AG04450 (cell line): ENCODE measurements around the gene NSD1. TPM values are rescaled to one million over a fixed set of nuclear protein-coding genes. Genes with fewer than 3 reads are reported as not detected.

ENCODE experiments used
- CTCF ChIA-PET: fragments of 300-600, 350-600 bp; formaldehyde crosslinking; extraction: SDS; loops from one replicate; lab custom pipeline; 2022; ENCODE audit warnings: antibody characterized with exemption, inconsistent platforms; lab: Charles Lee
- POLR2A ChIA-PET: fragments of 350-600 bp; formaldehyde crosslinking; extraction: SDS; loops from one replicate; lab custom pipeline; 2021; ENCODE audit warnings: antibody characterized with exemption, inconsistent platforms; lab: Yijun Ruan, JAX
- DNase-seq: peaks from one replicate; pipeline ENCODE4 v3.0.0-alpha.2; 2011; ENCODE audit warnings: low read depth, low spot score
- H3K27ac ChIP-seq: one replicate; pipeline ENCODE4 v1.5.1; 2012; ENCODE audit warnings: low read depth, low read length, control low read depth
- H3K27me3 ChIP-seq: one replicate; pipeline ENCODE4 v1.6.0; 2012; ENCODE audit warnings: low read length; ENCODE audit not compliant: control insufficient read depth, insufficient read depth
- H3K4me3 ChIP-seq: 2 replicates; pipeline ENCODE4 v1.5.1; 2011; ENCODE audit warnings: mild to moderate bottlenecking, low read depth, low read length, control low read depth
- H3K9me3 ChIP-seq: 2 replicates; pipeline ENCODE4 v1.5.1; 2012; ENCODE audit warnings: low read length; ENCODE audit not compliant: control insufficient read depth, insufficient read depth
- polyA plus RNA-seq: library from polyadenylated mRNA; depleted of rRNA; stranded (reverse); fragments of >200 nt; gene quantifications from 2 replicates; pipeline ENCODE4 v1.2.3, GENCODE V29; 2011
- TF ChIP-seq, protein P1 (sequence below): IDR thresholded peaks from 2 replicates; pipeline ENCODE4 v1.5.1; 2011; ENCODE audit warnings: low read depth, low read length, control low read depth, inconsistent platforms

Gene NSD1
- polyA plus RNA-seq, 1 experiment, result 33.4 TPM

DNA sequence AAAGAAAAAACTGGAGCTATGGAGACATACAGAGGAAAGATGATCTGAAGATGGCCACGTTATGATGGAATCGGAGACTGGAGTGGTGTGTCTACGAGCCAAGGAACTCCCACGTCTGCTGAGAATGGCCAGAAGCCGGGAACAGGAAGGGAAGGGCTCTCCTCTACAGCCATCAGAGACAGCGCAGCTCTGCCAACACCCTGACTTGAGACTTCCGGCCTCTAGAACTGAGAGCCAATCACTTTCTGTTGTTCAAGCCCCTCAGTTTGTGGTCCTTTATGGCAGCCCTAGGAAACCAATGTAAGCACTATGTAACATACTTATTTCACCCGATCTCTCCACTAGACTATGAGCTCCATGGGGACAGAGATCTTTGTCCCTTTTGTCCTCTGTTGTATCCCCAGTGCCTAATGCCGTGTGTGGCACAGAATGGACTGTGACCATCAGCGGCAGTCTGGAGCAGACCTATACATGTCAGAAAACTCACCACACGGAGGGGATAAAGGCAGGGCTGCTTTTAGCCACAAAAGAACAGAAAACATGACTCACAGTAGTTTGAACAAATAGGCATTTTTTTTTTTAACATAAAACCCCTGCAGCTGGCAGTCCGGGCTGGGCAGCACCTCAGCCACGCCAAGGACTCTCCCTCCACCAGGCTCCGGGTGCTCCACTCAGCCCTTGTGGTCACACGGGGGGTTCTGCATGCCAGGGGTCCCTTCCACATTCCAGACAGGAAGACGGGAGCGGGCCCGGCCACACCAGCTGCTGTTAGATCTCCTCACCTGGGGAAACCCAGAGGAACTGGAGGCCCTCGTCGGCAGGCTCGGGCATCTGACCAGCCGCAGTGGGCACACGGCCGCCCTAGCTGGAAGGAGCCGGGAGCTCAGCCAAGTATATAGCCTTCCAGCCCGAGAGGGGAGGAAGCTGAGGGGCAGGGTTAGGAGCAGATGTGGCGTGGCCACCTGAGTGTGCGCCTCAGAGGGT lies 194.3 kb downstream of the NSD1 start:
- POLR2A ChIA-PET, result no interaction called here
- H3K27ac ChIP-seq, result no peak overlapping the region
- CTCF ChIA-PET, result interaction anchor here (0.6 to 2.2 kb wide), 5 partner anchors 9 to 164 kb away, joined by 3 to 11 read pairs (median 3); no protein-coding TSS in a partner anchor
- H3K4me3 ChIP-seq, result no peak overlapping the region
- TF ChIP-seq, protein P1, sequence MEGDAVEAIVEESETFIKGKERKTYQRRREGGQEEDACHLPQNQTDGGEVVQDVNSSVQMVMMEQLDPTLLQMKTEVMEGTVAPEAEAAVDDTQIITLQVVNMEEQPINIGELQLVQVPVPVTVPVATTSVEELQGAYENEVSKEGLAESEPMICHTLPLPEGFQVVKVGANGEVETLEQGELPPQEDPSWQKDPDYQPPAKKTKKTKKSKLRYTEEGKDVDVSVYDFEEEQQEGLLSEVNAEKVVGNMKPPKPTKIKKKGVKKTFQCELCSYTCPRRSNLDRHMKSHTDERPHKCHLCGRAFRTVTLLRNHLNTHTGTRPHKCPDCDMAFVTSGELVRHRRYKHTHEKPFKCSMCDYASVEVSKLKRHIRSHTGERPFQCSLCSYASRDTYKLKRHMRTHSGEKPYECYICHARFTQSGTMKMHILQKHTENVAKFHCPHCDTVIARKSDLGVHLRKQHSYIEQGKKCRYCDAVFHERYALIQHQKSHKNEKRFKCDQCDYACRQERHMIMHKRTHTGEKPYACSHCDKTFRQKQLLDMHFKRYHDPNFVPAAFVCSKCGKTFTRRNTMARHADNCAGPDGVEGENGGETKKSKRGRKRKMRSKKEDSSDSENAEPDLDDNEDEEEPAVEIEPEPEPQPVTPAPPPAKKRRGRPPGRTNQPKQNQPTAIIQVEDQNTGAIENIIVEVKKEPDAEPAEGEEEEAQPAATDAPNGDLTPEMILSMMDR, result no peak
- no peak for DNase-seq
- H3K9me3 ChIP-seq, result peaks cover 3% of the 10 kb centered on the region; the same call in 1 of the 2 replicates
- no peaks in the 10 kb centered on the region for H3K27me3 ChIP-seq

DNA sequence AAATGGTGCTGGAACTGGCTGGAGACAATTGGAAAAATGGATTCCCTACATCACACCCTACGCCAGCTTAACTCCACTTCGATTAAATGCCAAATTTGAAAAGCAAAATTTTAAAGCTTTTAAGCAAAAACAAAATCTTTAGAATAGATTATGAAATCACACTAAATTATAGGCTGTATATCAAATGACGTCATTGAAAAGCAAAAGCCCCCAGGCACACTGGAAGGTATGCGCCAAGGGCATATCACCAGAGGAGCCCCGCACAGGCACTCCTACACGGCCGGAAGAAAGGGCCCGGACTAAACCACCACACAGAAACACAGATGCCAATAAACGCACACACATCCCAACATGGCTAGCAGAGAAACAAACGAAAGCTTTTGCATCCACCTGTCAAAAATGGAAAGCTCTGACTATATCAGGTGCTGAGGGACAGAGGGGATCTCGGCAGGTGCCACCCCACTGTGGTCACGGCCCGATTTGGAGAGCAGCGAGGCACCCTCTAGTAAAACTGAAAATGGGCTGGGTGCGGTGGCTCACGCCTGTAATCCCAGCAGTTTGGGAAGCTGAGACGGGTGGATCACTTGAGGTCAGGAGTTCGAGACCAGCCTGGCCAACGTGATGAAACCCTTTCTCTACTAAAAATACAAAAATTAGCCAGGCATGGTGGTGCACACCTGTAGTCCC lies 195.1 kb downstream of the NSD1 start:
- TF ChIP-seq, protein P1, result no peak
- Histone ChIP-seq H3K27me3 (no peaks in the 10 kb centered on the region), H3K4me3 (no peak overlapping the region), H3K27ac (no peak overlapping the region), H3K9me3 (peaks cover 3% of the 10 kb centered on the region; the same call in 1 of the 2 replicates)
- ChIA-PET POLR2A (interaction anchor here (0.8 kb wide), 1 partner anchor 188 kb away, joined by 3 read pairs; the partner anchor contains the start of gene DDX41), CTCF (interaction anchor here (2.2 kb wide), 1 partner anchor 10 kb away, joined by 11 read pairs; no protein-coding TSS in a partner anchor)
- no peak for DNase-seq

DNA sequence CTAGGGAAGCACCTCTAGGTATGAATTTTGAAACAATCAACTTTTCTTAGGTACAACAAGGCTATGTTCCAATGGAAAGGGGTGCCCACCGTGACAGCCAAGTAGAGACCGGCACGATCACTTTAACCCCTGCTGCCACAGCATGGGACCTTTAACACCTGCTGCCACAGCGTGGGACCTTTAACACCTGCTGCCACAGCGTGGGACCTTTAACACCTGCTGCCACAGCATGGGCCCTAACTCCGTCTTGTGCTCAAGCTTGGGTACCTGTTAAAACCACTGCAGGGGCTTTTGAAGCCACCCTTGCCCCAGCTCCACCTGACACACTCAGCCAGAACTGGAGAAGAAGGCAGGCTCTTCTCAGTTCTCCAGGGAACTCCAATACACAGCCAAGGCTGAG lies 196.3 kb downstream of the NSD1 start:
- no peak overlapping the region for H3K27ac ChIP-seq
- H3K4me3 ChIP-seq, result no peak overlapping the region
- H3K9me3 ChIP-seq, result peaks cover 3% of the 10 kb centered on the region; the same call in 1 of the 2 replicates
- H3K27me3 ChIP-seq, result no peaks in the 10 kb centered on the region
- TF ChIP-seq, protein P1, result no peak
- ChIA-PET CTCF (interaction anchor here (0.5 kb wide), 1 partner anchor 16 kb away, joined by 3 read pairs; no protein-coding TSS in a partner anchor), POLR2A (interaction anchor here (1.3 kb wide), 1 partner anchor 22 kb away, joined by 4 read pairs; no protein-coding TSS in a partner anchor)
- no peak for DNase-seq

DNA sequence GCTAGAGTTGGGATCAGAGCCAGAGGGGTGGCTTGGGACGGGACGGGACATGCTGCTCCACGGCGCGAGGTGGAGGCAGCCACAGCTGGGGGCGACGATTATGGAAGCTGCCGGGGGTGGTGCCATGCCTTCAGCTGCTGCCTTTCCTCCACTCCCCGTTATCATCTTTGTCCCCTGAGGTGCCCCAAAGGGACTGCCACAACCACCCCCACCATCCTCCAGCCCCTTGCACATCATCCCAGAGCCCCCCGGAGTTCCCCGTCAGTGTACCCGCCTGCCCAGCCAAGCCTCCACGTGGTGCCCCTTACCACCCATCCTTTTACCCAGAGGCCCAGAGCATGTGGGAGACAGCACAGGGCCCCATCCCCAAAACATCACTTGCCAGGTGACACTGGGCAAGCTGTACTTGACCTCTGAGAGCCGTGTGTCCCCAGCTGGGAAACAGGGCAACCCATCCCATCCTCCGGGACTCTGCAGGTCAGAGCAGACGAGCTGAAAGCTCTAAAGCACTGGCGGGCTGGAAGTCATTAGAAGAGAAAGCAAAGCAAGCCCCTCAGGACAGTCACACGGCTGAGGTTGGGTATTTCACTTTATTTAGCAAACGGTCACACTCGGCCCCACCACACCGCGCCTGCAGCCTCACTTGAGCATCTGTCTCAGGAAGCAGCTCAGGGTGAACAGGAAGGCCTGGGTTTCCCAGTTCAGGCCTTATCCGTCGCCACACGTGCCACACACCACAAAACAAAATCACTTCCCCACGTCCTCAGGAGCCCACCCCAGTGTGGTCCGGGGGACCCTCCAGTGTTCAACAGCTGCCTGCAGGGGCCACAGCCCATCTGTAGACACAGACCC lies 197.6 kb downstream of the NSD1 start:
- TF ChIP-seq, protein P1, result no peak
- no peak overlapping the region for H3K4me3 ChIP-seq
- ChIA-PET POLR2A (interaction anchor here (1.3 kb wide), 1 partner anchor 21 kb away, joined by 4 read pairs; no protein-coding TSS in a partner anchor), CTCF (interaction anchor here (0.6 to 1.5 kb wide), 2 partner anchors 12 to 13 kb away, joined by 6 to 11 read pairs; no protein-coding TSS in a partner anchor)
- H3K9me3 ChIP-seq, result peaks cover 3% of the 10 kb centered on the region; the same call in 1 of the 2 replicates
- no peaks in the 10 kb centered on the region for H3K27me3 ChIP-seq
- no peak overlapping the region for H3K27ac ChIP-seq
- DNase-seq, result no peak
